Measurements from ENCODE around the gene VCAN. TPM values are rescaled to one million over a fixed set of nuclear protein-coding genes. Genes with fewer than 3 reads are reported as not detected.

Gene VCAN
- total RNA-seq, 4 donors from 2014 or later, result 53.0 to 833 (median 65.1) TPM

- no peak for TF ChIP-seq CTCF (IDR thresholded peaks at IDR 0.05)
- TF ChIP-seq POLR2A (IDR thresholded peaks at IDR 0.05), result no peak
- intact Hi-C loops (cut with DNase I; ENCODE audit: low total_unique reads), result no loop called here
- no peak for DNase-seq
- Histone ChIP-seq H3K36me3 (no peaks in the 10 kb centered on the region), H3K27ac (peak overlapping the region in 1 of 2 donors; percentile 1), H3K4me3 (no peak overlapping the region), H3K9me3 (no peaks in the 10 kb centered on the region), H3K4me1 (no peaks in the 10 kb centered on the region), H3K27me3 (no peaks in the 10 kb centered on the region)
Observed at GRCh38 chr5:83552275-83552674, 80.7 kb downstream of the VCAN start.

GRCh38 chr5:83553000-83553486 lies 81.5 kb downstream of the VCAN start:
- Histone ChIP-seq H3K9me3 (no peaks in the 10 kb centered on the region), H3K4me1 (no peaks in the 10 kb centered on the region), H3K4me3 (no peak overlapping the region), H3K36me3 (no peaks in the 10 kb centered on the region), H3K27ac (peak overlapping the region in 1 of 2 donors; percentile 1), H3K27me3 (no peaks in the 10 kb centered on the region)
- intact Hi-C loops (cut with DNase I; ENCODE audit: low total_unique reads), result no loop called here
- no peak for TF ChIP-seq CTCF (IDR thresholded peaks at IDR 0.05)
- TF ChIP-seq POLR2A (IDR thresholded peaks at IDR 0.05), result no peak
- DNase-seq, result peak; percentile 29 to 48

GRCh38 chr5:83554133-83554532 lies 82.6 kb downstream of the VCAN start:
- no peaks in the 10 kb centered on the region for H3K4me1 ChIP-seq
- H3K27me3 ChIP-seq, result no peaks in the 10 kb centered on the region
- TF ChIP-seq POLR2A (IDR thresholded peaks at IDR 0.05), result no peak
- no peak for TF ChIP-seq CTCF (IDR thresholded peaks at IDR 0.05)
- H3K4me3 ChIP-seq, result no peak overlapping the region
- H3K27ac ChIP-seq, result peak overlapping the region in 1 of 2 donors; percentile 3
- H3K9me3 ChIP-seq, result no peaks in the 10 kb centered on the region
- no peak for DNase-seq
- no peaks in the 10 kb centered on the region for H3K36me3 ChIP-seq
- intact Hi-C loops (cut with DNase I; ENCODE audit: low total_unique reads), result no loop called here

- TF ChIP-seq POLR2A (IDR thresholded peaks at IDR 0.05), result no peak
- no peak for TF ChIP-seq CTCF (IDR thresholded peaks at IDR 0.05)
Observed at GRCh38 chr5:83554686-83555085, 83.1 kb downstream of the VCAN start.

GRCh38 chr5:83555263-83555662 lies 83.7 kb downstream of the VCAN start:
- Histone ChIP-seq H3K36me3 (no peaks in the 10 kb centered on the region), H3K27ac (no peak overlapping the region), H3K4me1 (no peaks in the 10 kb centered on the region), H3K4me3 (no peak overlapping the region), H3K9me3 (no peaks in the 10 kb centered on the region), H3K27me3 (no peaks in the 10 kb centered on the region)
- TF ChIP-seq POLR2A (IDR thresholded peaks at IDR 0.05) (no peak), CTCF (IDR thresholded peaks at IDR 0.05) (no peak)
- DNase-seq, result no peak
- intact Hi-C loops (cut with DNase I; ENCODE audit: low total_unique reads), result no loop called here

More at GRCh38 chr5:83554686-83555085, 83.1 kb downstream of the VCAN start:
- no peaks in the 10 kb centered on the region for H3K9me3 ChIP-seq
- H3K27ac ChIP-seq, result no peak overlapping the region
- intact Hi-C loops (cut with DNase I; ENCODE audit: low total_unique reads), result no loop called here
- H3K27me3 ChIP-seq, result no peaks in the 10 kb centered on the region
- no peak for DNase-seq
- H3K4me3 ChIP-seq, result no peak overlapping the region
- no peaks in the 10 kb centered on the region for H3K4me1 ChIP-seq
- no peaks in the 10 kb centered on the region for H3K36me3 ChIP-seq

Measured in uterus (tissue), 4 donors.